Middle frontal gyrus (tissue), 1 donor: ENCODE data around the gene CACNG4.
A peak's percentile ranks its signal among the peaks of the same experiment; 100 is the strongest.

Experiments
- DNase-seq: peaks from one replicate; pipeline ENCODE4 v3.0.0-alpha.2; 2015; ENCODE audit warnings: low spot score; ENCODE audit errors: extremely low spot score

CACNG4 gene

GRCh38 chr17:66944351-66945146, 20.0 kb upstream of the CACNG4 start:
- DNase-seq = no peak

- DNase-seq = no peak
These were observed 19.2 kb upstream of the CACNG4 start for GRCh38 chr17:66945147-66945835.

- no peak for DNase-seq
These were observed 18.3 kb upstream of the CACNG4 start for GRCh38 chr17:66946251-66946650.

GRCh38 chr17:66947311-66947710, 17.2 kb upstream of the CACNG4 start:
- DNase-seq = no peak

GRCh38 chr17:66948061-66948750, 16.3 kb upstream of the CACNG4 start:
- DNase-seq = no peak

- no peak for DNase-seq
These were observed 15.0 kb upstream of the CACNG4 start for GRCh38 chr17:66949501-66949900.

GRCh38 chr17:66950325-66950724, 14.2 kb upstream of the CACNG4 start:
- DNase-seq = no peak

GRCh38 chr17:66950886-66951604, 13.5 kb upstream of the CACNG4 start:
- DNase-seq = no peak

GRCh38 chr17:66951605-66951953, 12.9 kb upstream of the CACNG4 start:
- no peak for DNase-seq

GRCh38 chr17:66952031-66952524, 12.4 kb upstream of the CACNG4 start:
- DNase-seq = no peak

- DNase-seq = no peak
These were observed 11.6 kb upstream of the CACNG4 start for GRCh38 chr17:66952681-66953629.

GRCh38 chr17:66953630-66954020, 10.9 kb upstream of the CACNG4 start:
- DNase-seq = peak; percentile 16

- DNase-seq = no peak
These were observed 9.9 kb upstream of the CACNG4 start for GRCh38 chr17:66954632-66955031.

GRCh38 chr17:66955821-66956220, 8.7 kb upstream of the CACNG4 start:
- no peak for DNase-seq

- no peak for DNase-seq
These were observed 7.6 kb upstream of the CACNG4 start for GRCh38 chr17:66956941-66957340.

- DNase-seq = no peak
These were observed 7.2 kb upstream of the CACNG4 start for GRCh38 chr17:66957343-66957742.

- DNase-seq = no peak
These were observed 6.4 kb upstream of the CACNG4 start for GRCh38 chr17:66957951-66958579.

- DNase-seq = no peak
These were observed 4.7 kb upstream of the CACNG4 start for GRCh38 chr17:66959641-66960375.

- DNase-seq = no peak
These were observed 3.9 kb upstream of the CACNG4 start for GRCh38 chr17:66960613-66961012.
